GM19463 (cell line): Measurements from ENCODE around the gene STK38L.

ENCODE experiments used
- ATAC-seq: cut with Tn5 transposase; IDR thresholded peaks from one replicate; pipeline ENCODE4 v1.9.1; 2021; ENCODE audit warnings: mild to moderate bottlenecking, moderate library complexity; ENCODE audit not compliant: unreplicated experiment

Gene STK38L

GRCh38 chr12:27243804-27244688, at the start of gene STK38L:
STK38L (plus strand) TSS chr12:27244286; CDS start chr12:27297721, 53,435 bp downstream.
- peak; percentile 93 for ATAC-seq

GRCh38 chr12:27194644-27195043, 49.4 kb upstream of the STK38L start:
- ATAC-seq: no peak

GRCh38 chr12:27198036-27198435, 46.0 kb upstream of the STK38L start:
- ATAC-seq: no peak

- ATAC-seq: no peak
Observed at GRCh38 chr12:27199638-27200300, 44.3 kb upstream of the STK38L start.

GRCh38 chr12:27201169-27201568, 42.9 kb upstream of the STK38L start:
- no peak for ATAC-seq

GRCh38 chr12:27206801-27207502, 37.1 kb upstream of the STK38L start:
- ATAC-seq: no peak

GRCh38 chr12:27207615-27208413, 36.3 kb upstream of the STK38L start:
- peak; percentile 89 for ATAC-seq

GRCh38 chr12:27208414-27208750, 35.7 kb upstream of the STK38L start:
- peak; percentile 19 for ATAC-seq

- ATAC-seq: no peak
Observed at GRCh38 chr12:27209257-27209910, 34.7 kb upstream of the STK38L start.

GRCh38 chr12:27210187-27210586, 33.9 kb upstream of the STK38L start:
- ATAC-seq: no peak

GRCh38 chr12:27212861-27213260, 31.2 kb upstream of the STK38L start:
- ATAC-seq: no peak

- no peak for ATAC-seq
Observed at GRCh38 chr12:27213304-27213703, 30.8 kb upstream of the STK38L start.

- no peak for ATAC-seq
Observed at GRCh38 chr12:27213830-27214787, 30.0 kb upstream of the STK38L start.

- ATAC-seq: no peak
Observed at GRCh38 chr12:27217590-27217989, 26.5 kb upstream of the STK38L start.

GRCh38 chr12:27219693-27220054, 24.4 kb upstream of the STK38L start:
- ATAC-seq: no peak

GRCh38 chr12:27220055-27220987, 23.8 kb upstream of the STK38L start:
- peak; percentile 74 for ATAC-seq

- ATAC-seq: no peak
Observed at GRCh38 chr12:27220988-27221345, 23.1 kb upstream of the STK38L start.
